Skeletal muscle tissue (tissue), 4 donors: ENCODE measurements around the gene DEPP1. TPM values are rescaled to one million over a fixed set of nuclear protein-coding genes. Genes with fewer than 3 reads are reported as not detected.

ENCODE experiments used
- H3K27ac ChIP-seq: one replicate; pipeline ENCODE4 v1.7.0; 2013; ENCODE audit warnings: mild to moderate bottlenecking, low read depth, low read length, inconsistent platforms
- H3K27me3 ChIP-seq, 3 donors: one replicate each; pipeline ENCODE4 v1.7.0; 2013; ENCODE audit warnings: low read length in 3 of 3; ENCODE audit not compliant: control insufficient read depth in 3 of 3, insufficient read depth in 3 of 3
- H3K36me3 ChIP-seq, 3 donors: one replicate each; pipeline ENCODE4 v1.7.0; 2013; ENCODE audit warnings: low read length in 3 of 3; ENCODE audit not compliant: control insufficient read depth in 3 of 3, insufficient read depth in 3 of 3
- H3K4me1 ChIP-seq, 3 donors: one replicate each; pipeline ENCODE4 v1.7.0; 2013; ENCODE audit warnings: low read length in 3 of 3, mild to moderate bottlenecking in 3 of 3; ENCODE audit not compliant: control insufficient read depth in 3 of 3, insufficient read depth in 3 of 3
- H3K4me3 ChIP-seq, 3 donors: one replicate each; pipeline ENCODE4 v1.7.0; 2013; ENCODE audit warnings: low read length in 3 of 3
- H3K9ac ChIP-seq, 3 donors: one replicate each; pipeline ENCODE4 v1.7.0; 2013; ENCODE audit warnings: low read length in 3 of 3, mild to moderate bottlenecking in 3 of 3, moderate library complexity in 2 of 3, low read depth in 1 of 3
- H3K9me3 ChIP-seq, 3 donors: one replicate each; pipeline ENCODE4 v1.7.0; 2013; ENCODE audit warnings: low read length in 3 of 3; ENCODE audit not compliant: control insufficient read depth in 3 of 3
- total RNA-seq: library from RNA; depleted of rRNA; stranded (reverse); fragments of >200 nt; gene quantifications from one replicate; pipeline ENCODE4 v1.2.3, GENCODE V29; 2014
- donor health status: Osteomylitis.

Gene DEPP1
- total RNA-seq, 1 donor from 2014 or later, result 12.5 TPM

- Histone ChIP-seq H3K27ac (peak overlapping the region; percentile 92), H3K9me3 (no peaks in the 10 kb centered on the region), H3K9ac (peak overlapping the region in 2 of 3 donors; percentile 1 to 98), H3K4me1 (peaks cover 72 to 85% (median 73%) of the 10 kb centered on the region in 3 donors), H3K36me3 (peaks cover 30 to 43% (median 32%) of the 10 kb centered on the region in 3 donors), H3K4me3 (peak overlapping the region in 1 of 3 donors; percentile 13), H3K27me3 (no peaks in the 10 kb centered on the region)
Observed at GRCh38 chr10:44980309-44981171, 1.9 kb upstream of the DEPP1 start.

DNA sequence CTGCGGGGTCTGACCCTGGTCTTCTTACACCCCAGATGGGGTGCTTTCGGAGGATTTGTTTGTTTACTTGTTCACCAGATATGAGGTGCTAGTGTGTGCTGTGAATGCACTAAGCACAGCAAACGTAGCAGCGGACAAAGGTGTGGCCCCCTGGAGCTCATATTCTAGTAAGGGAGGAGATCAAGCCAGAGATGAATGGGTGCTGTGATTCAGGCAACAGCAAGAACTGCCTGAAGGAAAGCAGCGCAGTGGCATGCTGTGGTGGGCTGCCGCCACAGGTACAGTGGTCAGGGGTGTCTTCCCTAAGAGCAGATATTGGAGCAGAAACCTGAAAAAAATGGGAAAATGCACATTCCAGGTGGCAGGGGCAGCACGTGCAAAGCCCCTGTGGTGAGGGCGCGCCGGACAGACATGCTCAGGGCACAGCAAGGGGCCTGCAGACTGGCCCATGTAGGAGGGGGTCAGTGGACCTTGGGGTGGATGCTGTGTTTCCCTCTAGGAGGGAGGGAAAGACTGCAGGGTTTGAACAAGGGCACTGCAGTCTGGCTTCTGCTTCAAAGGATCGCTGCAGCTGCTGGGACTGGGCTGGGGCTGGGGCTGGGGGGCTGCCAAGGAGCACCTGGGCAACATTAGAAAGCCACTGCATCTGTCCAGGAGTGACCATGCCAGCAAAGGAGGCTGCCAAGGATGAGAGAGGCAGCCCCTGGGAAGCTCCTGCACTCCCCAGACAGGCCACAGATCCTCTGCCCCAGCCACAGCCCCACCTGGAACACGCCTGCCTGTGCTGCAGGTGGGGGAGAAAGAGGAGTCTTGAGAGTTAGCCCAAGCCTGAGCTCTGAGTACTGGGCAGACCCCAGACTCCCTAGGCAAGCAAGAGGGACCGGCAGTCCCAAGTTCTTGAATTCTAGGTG is 927 bp upstream of the DEPP1 start:
- H3K27ac ChIP-seq, result peak overlapping the region; percentile 92
- peaks cover 22 to 33% (median 24%) of the 10 kb centered on the region in 3 donors for H3K36me3 ChIP-seq
- peak overlapping the region; percentile 38 to 91 (median 88) for H3K4me3 ChIP-seq
- peak overlapping the region; percentile 34 to 98 (median 58) for H3K9ac ChIP-seq
- no peaks in the 10 kb centered on the region for H3K27me3 ChIP-seq
- H3K9me3 ChIP-seq, result no peaks in the 10 kb centered on the region
- H3K4me1 ChIP-seq, result peaks cover 73 to 86% (median 74%) of the 10 kb centered on the region in 3 donors

DNA sequence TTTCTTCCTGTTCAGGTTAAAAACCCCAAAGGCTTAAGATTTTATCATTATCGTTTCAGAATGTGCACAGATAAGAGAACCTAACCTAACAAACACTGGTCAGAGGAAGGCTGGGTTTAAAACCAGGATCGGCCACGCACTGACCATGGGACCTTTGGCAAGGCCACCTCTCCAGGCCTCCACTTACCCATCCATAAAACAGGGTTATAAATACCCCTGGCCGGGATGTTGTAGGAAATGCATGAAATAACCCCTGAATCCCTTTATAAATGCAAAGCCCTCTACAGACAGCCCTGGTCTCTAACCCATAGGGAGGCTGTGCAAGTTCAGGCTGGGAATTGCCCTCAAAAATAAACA is 418 bp downstream of the DEPP1 start:
- Histone ChIP-seq H3K27me3 (no peaks in the 10 kb centered on the region), H3K4me1 (peaks cover 84 to 89% (median 86%) of the 10 kb centered on the region in 3 donors), H3K36me3 (peaks cover 14 to 24% (median 19%) of the 10 kb centered on the region in 3 donors), H3K9ac (peak overlapping the region; percentile 85 to 98 (median 98)), H3K27ac (peak overlapping the region; percentile 92), H3K9me3 (no peaks in the 10 kb centered on the region), H3K4me3 (peak overlapping the region; percentile 88 to 98 (median 91))

GRCh38 chr10:44977287-44978212 is 1.1 kb downstream of the DEPP1 start:
- Histone ChIP-seq H3K9me3 (no peaks in the 10 kb centered on the region), H3K27me3 (no peaks in the 10 kb centered on the region), H3K27ac (peak overlapping the region; percentile 92), H3K36me3 (peaks cover 14 to 25% (median 19%) of the 10 kb centered on the region in 3 donors), H3K4me1 (peaks cover 84 to 88% (median 85%) of the 10 kb centered on the region in 3 donors), H3K4me3 (peak overlapping the region; percentile 88 to 98 (median 91)), H3K9ac (peak overlapping the region; percentile 85 to 98 (median 98))

- peak overlapping the region; percentile 88 to 98 (median 91) for H3K4me3 ChIP-seq
- peaks cover 74 to 79% (median 78%) of the 10 kb centered on the region in 3 donors for H3K4me1 ChIP-seq
- no peaks in the 10 kb centered on the region for H3K27me3 ChIP-seq
- H3K36me3 ChIP-seq, result peaks cover 21 to 30% (median 28%) of the 10 kb centered on the region in 3 donors
- H3K9ac ChIP-seq, result peak overlapping the region; percentile 85 to 98 (median 98)
- no peaks in the 10 kb centered on the region for H3K9me3 ChIP-seq
- H3K27ac ChIP-seq, result peak overlapping the region; percentile 92
Observed at GRCh38 chr10:44976352-44977198, 2.0 kb downstream of the DEPP1 start.

DNA sequence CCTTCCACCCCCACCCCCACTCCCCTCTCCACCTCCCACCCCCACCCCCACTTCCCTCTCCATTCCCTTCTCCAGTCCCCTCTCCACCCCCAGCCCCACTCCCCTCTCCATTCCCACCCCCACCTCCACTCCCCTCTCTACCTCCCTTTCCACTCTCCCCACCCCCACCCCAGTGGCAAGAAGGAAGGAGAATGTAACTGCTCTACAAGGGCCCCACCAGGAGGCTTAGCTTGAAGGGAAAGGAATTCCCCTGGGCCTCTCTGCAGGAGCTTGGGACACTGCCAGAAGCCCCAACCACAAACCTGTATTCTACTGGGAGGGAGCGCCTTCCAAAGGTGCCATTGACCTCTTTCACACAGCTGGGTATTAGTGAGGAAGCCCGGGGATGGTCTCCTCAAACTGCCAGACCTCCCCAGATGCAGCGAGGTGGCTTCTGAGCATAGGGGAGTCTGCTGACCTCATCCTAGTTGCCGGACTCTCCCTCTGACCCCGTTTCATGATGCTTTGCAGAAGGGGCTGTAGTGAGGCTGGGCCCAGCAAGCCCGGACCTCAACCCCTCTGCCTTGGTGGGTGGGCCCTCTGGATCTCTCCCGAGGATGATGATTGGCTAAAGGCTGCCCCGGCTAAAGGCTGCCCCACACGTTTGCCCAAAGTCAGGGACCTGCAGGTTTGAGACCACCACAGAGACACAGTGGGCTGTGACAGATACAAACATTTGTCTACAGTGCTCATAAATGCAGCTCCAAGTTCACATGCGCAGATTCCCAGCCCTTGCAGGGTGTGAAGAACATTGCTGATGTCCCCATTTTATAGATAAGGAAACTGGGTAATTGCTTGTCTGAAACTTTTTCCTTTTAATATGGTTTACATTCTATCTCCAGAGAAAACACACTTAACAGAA is 2.9 kb downstream of the DEPP1 start:
- peaks cover 65 to 74% (median 70%) of the 10 kb centered on the region in 3 donors for H3K4me1 ChIP-seq

DNA sequence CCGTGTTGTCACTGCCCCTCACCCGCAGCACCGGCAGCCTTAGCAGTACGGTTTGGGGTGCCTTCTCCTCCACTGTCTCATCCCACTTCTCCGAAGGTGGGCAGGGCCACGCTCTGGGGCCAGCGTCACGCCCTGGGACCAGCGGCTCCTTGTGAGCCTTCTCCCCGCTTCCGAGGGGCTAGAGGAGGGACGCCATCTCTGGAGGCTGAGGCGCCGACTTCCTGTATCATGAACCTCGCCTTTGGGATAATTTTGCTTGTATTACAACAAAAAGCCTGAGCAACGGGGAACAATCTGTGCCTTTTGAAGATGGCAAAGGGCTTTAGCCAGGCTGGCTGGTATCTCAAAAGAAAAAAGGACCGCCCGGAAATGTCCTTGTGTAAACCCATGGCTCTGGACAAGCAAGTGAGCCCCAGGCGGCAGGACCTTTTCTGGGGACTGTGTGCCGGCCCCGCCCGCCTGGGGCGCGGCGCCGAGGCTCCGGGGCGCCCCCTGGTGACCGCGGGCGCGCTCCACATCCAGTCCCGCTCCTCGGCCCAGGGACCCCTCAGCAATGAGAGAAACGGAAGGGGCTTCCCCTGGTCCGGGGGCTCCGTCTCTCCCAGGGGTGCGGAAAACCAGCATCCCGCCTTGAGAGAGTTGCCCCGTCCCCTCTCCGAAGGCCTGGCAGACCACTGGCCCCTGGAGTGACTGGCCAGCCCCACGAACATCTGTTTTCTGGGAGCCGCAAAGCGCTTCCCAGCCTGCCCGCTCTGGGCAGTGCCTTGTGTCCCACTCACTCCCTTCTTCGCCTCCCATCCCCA is 3.8 kb downstream of the DEPP1 start:
- Histone ChIP-seq H3K36me3 (peaks cover 34 to 43% (median 35%) of the 10 kb centered on the region in 3 donors), H3K9ac (peak overlapping the region; percentile 68 to 79 (median 69)), H3K4me3 (peak overlapping the region; percentile 60 to 69 (median 62)), H3K9me3 (no peaks in the 10 kb centered on the region), H3K4me1 (peaks cover 62 to 72% (median 66%) of the 10 kb centered on the region in 3 donors), H3K27ac (peak overlapping the region; percentile 74), H3K27me3 (no peaks in the 10 kb centered on the region)

More for the DNA sequence above, 2.9 kb downstream of the DEPP1 start:
- H3K27me3 ChIP-seq, result no peaks in the 10 kb centered on the region
- peak overlapping the region; percentile 92 for H3K27ac ChIP-seq
- peak overlapping the region; percentile 85 to 98 (median 98) for H3K9ac ChIP-seq
- H3K4me3 ChIP-seq, result peak overlapping the region; percentile 88 to 98 (median 91)
- H3K36me3 ChIP-seq, result peaks cover 30 to 38% (median 35%) of the 10 kb centered on the region in 3 donors
- H3K9me3 ChIP-seq, result no peaks in the 10 kb centered on the region
